HepG2 (cell line): ENCODE results near the gene ELAVL3. TPM values are rescaled to one million over a fixed set of nuclear protein-coding genes. Genes with fewer than 3 reads are reported as not detected.
A peak's percentile ranks its signal among the peaks of the same experiment; 100 is the strongest.

Experiments
- ATAD3A ChIP-seq: sonication (generic); formaldehyde crosslinking; IDR thresholded peaks from 2 replicates; pipeline ENCODE4 v1.4.0; 2020; ENCODE audit warnings: missing genetic modification reagents
- DPF2 ChIP-seq: sonication (generic); formaldehyde crosslinking; IDR thresholded peaks from 2 replicates; pipeline ENCODE4 v1.4.0; 2020; ENCODE audit warnings: mild to moderate bottlenecking, low read depth, missing genetic modification reagents, borderline replicate concordance
- FLYWCH1 ChIP-seq: sonication (generic); formaldehyde crosslinking; IDR thresholded peaks from 2 replicates; pipeline ENCODE4 v1.8.1; 2023; ENCODE audit warnings: mild to moderate bottlenecking, missing genetic modification reagents
- GATAD1 ChIP-seq: IDR thresholded peaks from 2 replicates; pipeline ENCODE4 v1.6.1; 2016; ENCODE audit warnings: missing genetic modification reagents, missing compliant biosample characterization
- HMG20B ChIP-seq: conservative IDR thresholded peaks from 2 replicates; pipeline ENCODE4 v1.6.1; 2016; ENCODE audit warnings: missing genetic modification reagents, missing compliant biosample characterization
- HOXA3 ChIP-seq: sonication (generic); formaldehyde crosslinking; IDR thresholded peaks from 2 replicates; pipeline ENCODE4 v1.5.0; 2020; ENCODE audit warnings: missing genetic modification reagents
- ISL2 ChIP-seq: sonication (generic); formaldehyde crosslinking; IDR thresholded peaks from 2 replicates; pipeline ENCODE4 v1.5.0; 2020; ENCODE audit warnings: missing genetic modification reagents
- MAZ ChIP-seq, 2 experiments: sonication (generic) in 1 of 2; formaldehyde crosslinking in 1 of 2; IDR thresholded peaks; 2 replicates each; pipeline versions ENCODE4 v1.5.0 to v1.6.1; 2012 to 2020; ENCODE audit warnings: low read depth in 2 of 2, mild to moderate bottlenecking in 2 of 2, borderline replicate concordance in 1 of 2, improper control_type of control experiment in 1 of 2, low read length in 1 of 2, missing genetic modification reagents in 1 of 2, moderate library complexity in 1 of 2
- POLR2A ChIP-seq, 2 experiments: IDR thresholded peaks; 2 replicates each; pipeline ENCODE4 v1.6.1; 2011; ENCODE audit warnings: low read depth in 2 of 2, low read length in 2 of 2, mild to moderate bottlenecking in 1 of 2, moderate library complexity in 1 of 2; ENCODE audit not compliant: insufficient read depth in 1 of 2
- RFXANK ChIP-seq: IDR thresholded peaks from 2 replicates; pipeline ENCODE4 v1.6.1; 2016
- STAG1 ChIP-seq: sonication (generic); formaldehyde crosslinking; IDR thresholded peaks from 2 replicates; pipeline ENCODE4 v1.4.0; 2020; ENCODE audit warnings: missing genetic modification reagents
- ZC3H13 ChIP-seq: sonication (generic); formaldehyde crosslinking; IDR thresholded peaks from 2 replicates; pipeline ENCODE4 v1.8.1; 2023; ENCODE audit warnings: mild to moderate bottlenecking, missing genetic modification reagents, moderate library complexity
- ZFAT ChIP-seq: sonication (generic); formaldehyde crosslinking; conservative IDR thresholded peaks from 2 replicates; pipeline ENCODE4 v1.8.1; 2023; ENCODE audit warnings: missing genetic modification reagents, inconsistent platforms
- ZFP82 ChIP-seq: sonication (generic); formaldehyde crosslinking; IDR thresholded peaks from 2 replicates; pipeline ENCODE4 v1.5.1; 2020; ENCODE audit warnings: mild to moderate bottlenecking, missing genetic modification reagents, borderline replicate concordance
- ZNF24 ChIP-seq: fragments of 450-650 bp; IDR thresholded peaks from 2 replicates; pipeline ENCODE4 v1.6.1; 2017; ENCODE audit warnings: antibody characterized with exemption, mild to moderate bottlenecking
- ZNF326 ChIP-seq: sonication (generic); formaldehyde crosslinking; IDR thresholded peaks from 2 replicates; pipeline ENCODE4 v1.4.0; 2020; ENCODE audit warnings: missing genetic modification reagents, borderline replicate concordance
- ZNF446 ChIP-seq: sonication (generic); formaldehyde crosslinking; IDR thresholded peaks from 2 replicates; pipeline ENCODE4 v1.5.0; 2020; ENCODE audit warnings: mild to moderate bottlenecking, missing genetic modification reagents
- polyA plus RNA-seq, 8 experiments: library from polyadenylated mRNA; depleted of rRNA in 3 of 8; stranded (reverse) in 7 of 8; unstranded in 1 of 8; fragments of >200 nt; fragmentation: Illumina TruSeq in 4 of 8; extraction: Trizol in 4 of 8; gene quantifications; 2 replicates each; pipeline versions ENCODE4 v1.2.1 to v1.2.3, GENCODE V29; 2011 to 2016; ENCODE audit warnings: low read depth in 4 of 8, missing spikeins in 1 of 8, mixed read lengths in 1 of 8; ENCODE audit not compliant: insufficient read depth in 1 of 8
- total RNA-seq, 5 experiments: library from RNA; depleted of rRNA; stranded (reverse); fragments of >200 nt; fragmentation: Illumina TruSeq; extraction: Trizol; gene quantifications; 2 replicates each; pipeline ENCODE4 v1.2.3, GENCODE V29; 2016; ENCODE audit warnings: low read depth in 1 of 5
- TF ChIP-seq, protein P1 (sequence below): sonication (generic); formaldehyde crosslinking; conservative IDR thresholded peaks from 2 replicates; pipeline ENCODE4 v1.4.0; 2020; ENCODE audit warnings: mild to moderate bottlenecking, missing genetic modification reagents, moderate library complexity
- TF ChIP-seq, protein P2 (sequence below): sonication (generic); formaldehyde crosslinking; IDR thresholded peaks from 2 replicates; pipeline ENCODE4 v1.4.0; 2020; ENCODE audit warnings: missing genetic modification reagents
- TF ChIP-seq, protein P3 (sequence below): sonication (generic); formaldehyde crosslinking; IDR thresholded peaks from 2 replicates; pipeline ENCODE4 v1.8.0; 2022; ENCODE audit warnings: mild to moderate bottlenecking, missing genetic modification reagents; ENCODE audit not compliant: insufficient replicate concordance
- TF ChIP-seq, protein P4 (sequence below): IDR thresholded peaks from 2 replicates; pipeline ENCODE4 v1.6.1; 2016; ENCODE audit warnings: missing genetic modification reagents, missing compliant biosample characterization
- TF ChIP-seq, protein P5 (sequence below): sonication (generic); formaldehyde crosslinking; IDR thresholded peaks from 2 replicates; pipeline ENCODE4 v1.4.0; 2020; ENCODE audit warnings: missing genetic modification reagents, mild to moderate bottlenecking, borderline replicate concordance

The ELAVL3 gene
- total and polyA plus RNA-seq, 2 of the 13 experiments (the other 11 are each of a cell fraction or from before 2014, with no cell fraction given): 0.03 TPM; not detected in 1

DNA sequence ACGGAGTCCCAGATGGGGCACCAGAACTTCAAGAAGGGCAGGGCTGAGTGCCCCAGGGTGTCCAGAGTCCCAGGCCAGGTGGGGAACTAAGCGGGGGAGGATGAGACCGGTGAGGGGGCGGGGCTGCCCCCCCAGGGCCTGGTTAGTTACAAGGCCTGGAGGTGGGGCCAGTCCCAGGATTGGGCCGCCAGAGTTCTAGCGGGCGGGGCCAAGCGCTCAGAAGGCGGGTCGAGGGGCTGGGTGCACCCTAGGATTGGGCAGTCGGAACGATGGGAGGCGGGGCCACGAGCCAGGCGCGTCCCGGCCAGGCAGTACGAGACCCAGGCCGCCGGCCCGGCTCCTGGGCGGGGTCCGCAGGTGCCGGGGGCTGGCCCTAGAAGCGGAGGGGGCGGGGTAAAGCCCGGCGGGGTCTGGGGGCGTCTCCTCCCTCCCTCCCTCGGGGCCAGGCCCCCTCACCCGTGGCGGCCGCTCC, 24.2 kb upstream of the ELAVL3 start (continued):
- TF ChIP-seq, protein P1, sequence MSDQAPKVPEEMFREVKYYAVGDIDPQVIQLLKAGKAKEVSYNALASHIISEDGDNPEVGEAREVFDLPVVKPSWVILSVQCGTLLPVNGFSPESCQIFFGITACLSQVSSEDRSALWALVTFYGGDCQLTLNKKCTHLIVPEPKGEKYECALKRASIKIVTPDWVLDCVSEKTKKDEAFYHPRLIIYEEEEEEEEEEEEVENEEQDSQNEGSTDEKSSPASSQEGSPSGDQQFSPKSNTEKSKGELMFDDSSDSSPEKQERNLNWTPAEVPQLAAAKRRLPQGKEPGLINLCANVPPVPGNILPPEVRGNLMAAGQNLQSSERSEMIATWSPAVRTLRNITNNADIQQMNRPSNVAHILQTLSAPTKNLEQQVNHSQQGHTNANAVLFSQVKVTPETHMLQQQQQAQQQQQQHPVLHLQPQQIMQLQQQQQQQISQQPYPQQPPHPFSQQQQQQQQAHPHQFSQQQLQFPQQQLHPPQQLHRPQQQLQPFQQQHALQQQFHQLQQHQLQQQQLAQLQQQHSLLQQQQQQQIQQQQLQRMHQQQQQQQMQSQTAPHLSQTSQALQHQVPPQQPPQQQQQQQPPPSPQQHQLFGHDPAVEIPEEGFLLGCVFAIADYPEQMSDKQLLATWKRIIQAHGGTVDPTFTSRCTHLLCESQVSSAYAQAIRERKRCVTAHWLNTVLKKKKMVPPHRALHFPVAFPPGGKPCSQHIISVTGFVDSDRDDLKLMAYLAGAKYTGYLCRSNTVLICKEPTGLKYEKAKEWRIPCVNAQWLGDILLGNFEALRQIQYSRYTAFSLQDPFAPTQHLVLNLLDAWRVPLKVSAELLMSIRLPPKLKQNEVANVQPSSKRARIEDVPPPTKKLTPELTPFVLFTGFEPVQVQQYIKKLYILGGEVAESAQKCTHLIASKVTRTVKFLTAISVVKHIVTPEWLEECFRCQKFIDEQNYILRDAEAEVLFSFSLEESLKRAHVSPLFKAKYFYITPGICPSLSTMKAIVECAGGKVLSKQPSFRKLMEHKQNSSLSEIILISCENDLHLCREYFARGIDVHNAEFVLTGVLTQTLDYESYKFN: 0 out of 2 replicates have a peak, but pooled peaks have one; percentile 23
- TF ChIP-seq ZFP82 (CRISPR knock-in tag) (no peak), DPF2 (CRISPR knock-in tag) (no peak), HOXA3 (no peak), ZC3H13 (no peak), RFXANK (CRISPR knock-in tag) (no peak), ATAD3A (CRISPR knock-in tag) (no peak), FLYWCH1 (no peak), GATAD1 (peak; percentile 1; the same call in 1 of the 2 replicates), ISL2 (CRISPR knock-in tag) (no peak), ZFAT (CRISPR knock-in tag) (no peak), ZNF446 (CRISPR knock-in tag) (no peak), ZNF24 (no peak), HMG20B (CRISPR knock-in tag) (no peak), ZNF326 (CRISPR knock-in tag) (no peak), STAG1 (CRISPR knock-in tag) (no peak), POLR2A (IDR thresholded peaks at IDR 0.05; ENCODE audit: insufficient read depth in 1 of 2, low read depth in 2 of 2, low read length in 2 of 2) (peak in 1 of 2 experiments; percentile 50; a peak in 1 of 4 replicates), MAZ (IDR thresholded peaks at IDR 0.05; ENCODE audit: borderline replicate concordance, low read depth, low read length) (peak; percentile 59; the same call in 1 of the 2 replicates), MAZ (CRISPR knock-in tag; IDR thresholded peaks at IDR 0.05; ENCODE audit: low read depth) (no peak)
- TF ChIP-seq, protein P2, sequence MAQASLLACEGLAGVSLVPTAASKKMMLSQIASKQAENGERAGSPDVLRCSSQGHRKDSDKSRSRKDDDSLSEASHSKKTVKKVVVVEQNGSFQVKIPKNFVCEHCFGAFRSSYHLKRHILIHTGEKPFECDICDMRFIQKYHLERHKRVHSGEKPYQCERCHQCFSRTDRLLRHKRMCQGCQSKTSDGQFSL: peak; percentile 73; the same call in 1 of the 2 replicates
- TF ChIP-seq, protein P3, sequence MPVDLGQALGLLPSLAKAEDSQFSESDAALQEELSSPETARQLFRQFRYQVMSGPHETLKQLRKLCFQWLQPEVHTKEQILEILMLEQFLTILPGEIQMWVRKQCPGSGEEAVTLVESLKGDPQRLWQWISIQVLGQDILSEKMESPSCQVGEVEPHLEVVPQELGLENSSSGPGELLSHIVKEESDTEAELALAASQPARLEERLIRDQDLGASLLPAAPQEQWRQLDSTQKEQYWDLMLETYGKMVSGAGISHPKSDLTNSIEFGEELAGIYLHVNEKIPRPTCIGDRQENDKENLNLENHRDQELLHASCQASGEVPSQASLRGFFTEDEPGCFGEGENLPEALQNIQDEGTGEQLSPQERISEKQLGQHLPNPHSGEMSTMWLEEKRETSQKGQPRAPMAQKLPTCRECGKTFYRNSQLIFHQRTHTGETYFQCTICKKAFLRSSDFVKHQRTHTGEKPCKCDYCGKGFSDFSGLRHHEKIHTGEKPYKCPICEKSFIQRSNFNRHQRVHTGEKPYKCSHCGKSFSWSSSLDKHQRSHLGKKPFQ (CRISPR knock-in tag): no peak
- TF ChIP-seq, protein P4, sequence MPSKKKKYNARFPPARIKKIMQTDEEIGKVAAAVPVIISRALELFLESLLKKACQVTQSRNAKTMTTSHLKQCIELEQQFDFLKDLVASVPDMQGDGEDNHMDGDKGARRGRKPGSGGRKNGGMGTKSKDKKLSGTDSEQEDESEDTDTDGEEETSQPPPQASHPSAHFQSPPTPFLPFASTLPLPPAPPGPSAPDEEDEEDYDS (CRISPR knock-in tag): peak; percentile 57
- TF ChIP-seq, protein P5, sequence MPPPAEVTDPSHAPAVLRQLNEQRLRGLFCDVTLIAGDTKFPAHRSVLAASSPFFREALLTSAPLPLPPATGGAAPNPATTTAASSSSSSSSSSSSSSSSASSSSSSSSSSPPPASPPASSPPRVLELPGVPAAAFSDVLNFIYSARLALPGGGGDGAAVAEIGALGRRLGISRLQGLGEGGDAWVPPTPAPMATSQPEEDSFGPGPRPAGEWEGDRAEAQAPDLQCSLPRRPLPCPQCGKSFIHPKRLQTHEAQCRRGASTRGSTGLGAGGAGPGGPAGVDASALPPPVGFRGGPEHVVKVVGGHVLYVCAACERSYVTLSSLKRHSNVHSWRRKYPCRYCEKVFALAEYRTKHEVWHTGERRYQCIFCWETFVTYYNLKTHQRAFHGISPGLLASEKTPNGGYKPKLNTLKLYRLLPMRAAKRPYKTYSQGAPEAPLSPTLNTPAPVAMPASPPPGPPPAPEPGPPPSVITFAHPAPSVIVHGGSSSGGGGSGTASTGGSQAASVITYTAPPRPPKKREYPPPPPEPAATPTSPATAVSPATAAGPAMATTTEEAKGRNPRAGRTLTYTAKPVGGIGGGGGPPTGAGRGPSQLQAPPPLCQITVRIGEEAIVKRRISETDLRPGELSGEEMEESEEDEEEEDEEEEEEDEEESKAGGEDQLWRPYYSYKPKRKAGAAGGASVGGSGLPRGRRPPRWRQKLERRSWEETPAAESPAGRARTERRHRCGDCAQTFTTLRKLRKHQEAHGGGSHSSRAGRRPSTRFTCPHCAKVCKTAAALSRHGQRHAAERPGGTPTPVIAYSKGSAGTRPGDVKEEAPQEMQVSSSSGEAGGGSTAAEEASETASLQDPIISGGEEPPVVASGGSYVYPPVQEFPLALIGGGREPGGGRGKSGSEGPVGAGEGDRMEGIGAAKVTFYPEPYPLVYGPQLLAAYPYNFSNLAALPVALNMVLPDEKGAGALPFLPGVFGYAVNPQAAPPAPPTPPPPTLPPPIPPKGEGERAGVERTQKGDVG (CRISPR knock-in tag): no peak
